Peyer's patch (tissue), 4 donors: ENCODE measurements around the gene RPL14. TPM values are rescaled to one million over a fixed set of nuclear protein-coding genes. Genes with fewer than 3 reads are reported as not detected.
A peak's percentile ranks its signal among the peaks of the same experiment; 100 is the strongest.

Experiments used
- DNase-seq, 3 donors: peaks; one replicate each; pipeline ENCODE4 v3.0.0-alpha.2; 2017 to 2019
- H3K27ac ChIP-seq, 4 donors: fragments of 200-600 bp; sonication (generic); one replicate each; pipeline ENCODE4 v1.5.1; 2016 to 2019
- H3K27me3 ChIP-seq, 2 donors: fragments of 200-600 bp; sonication (generic); one replicate each; pipeline ENCODE4 v1.5.1; 2019
- H3K36me3 ChIP-seq, 3 donors: fragments of 200-600 bp; sonication (generic); one replicate each; pipeline ENCODE4 v1.5.1; 2016 to 2019
- H3K4me1 ChIP-seq, 4 donors: fragments of 200-600 bp; sonication (generic); one replicate each; pipeline ENCODE4 v1.5.1; 2016 to 2019
- H3K4me3 ChIP-seq, 4 donors: fragments of 200-600 bp; sonication (generic); 1 replicate in 3 of 4; 2 replicates in 1 of 4; pipeline ENCODE4 v1.5.1; 2016 to 2019; ENCODE audit warnings: mild to moderate bottlenecking in 1 of 4
- H3K9me3 ChIP-seq, 4 donors: fragments of 200-600 bp; sonication (generic); one replicate each; pipeline ENCODE4 v1.5.1; 2016 to 2019; ENCODE audit warnings: mild to moderate bottlenecking in 1 of 4
- POLR2A ChIP-seq, 2 donors: fragments of 450-650 bp; IDR thresholded peaks; one replicate each; pipeline ENCODE4 v1.5.1; 2017; ENCODE audit warnings: antibody characterized with exemption in 2 of 2, mild to moderate bottlenecking in 2 of 2, moderate library complexity in 2 of 2
- total RNA-seq, 4 donors: library from RNA; depleted of rRNA; stranded (reverse); fragments of >200 nt; gene quantifications; one replicate each; pipeline ENCODE4 v1.1.0, GENCODE V29; 2016
- TF ChIP-seq, protein P1 (sequence below), 6 experiments: fragments of 450-650 bp in 4 of 6; fragments of 200-600 bp in 2 of 6; sonication (generic) in 1 of 6; IDR thresholded peaks; one replicate each; pipeline ENCODE4 v1.5.1; 2017 to 2019; ENCODE audit warnings: antibody characterized with exemption in 6 of 6, mild to moderate bottlenecking in 3 of 6, moderate library complexity in 1 of 6

The RPL14 gene
- total RNA-seq, result 100 to 1,000 TPM; 102 to 406 (median 172) TPM

DNA sequence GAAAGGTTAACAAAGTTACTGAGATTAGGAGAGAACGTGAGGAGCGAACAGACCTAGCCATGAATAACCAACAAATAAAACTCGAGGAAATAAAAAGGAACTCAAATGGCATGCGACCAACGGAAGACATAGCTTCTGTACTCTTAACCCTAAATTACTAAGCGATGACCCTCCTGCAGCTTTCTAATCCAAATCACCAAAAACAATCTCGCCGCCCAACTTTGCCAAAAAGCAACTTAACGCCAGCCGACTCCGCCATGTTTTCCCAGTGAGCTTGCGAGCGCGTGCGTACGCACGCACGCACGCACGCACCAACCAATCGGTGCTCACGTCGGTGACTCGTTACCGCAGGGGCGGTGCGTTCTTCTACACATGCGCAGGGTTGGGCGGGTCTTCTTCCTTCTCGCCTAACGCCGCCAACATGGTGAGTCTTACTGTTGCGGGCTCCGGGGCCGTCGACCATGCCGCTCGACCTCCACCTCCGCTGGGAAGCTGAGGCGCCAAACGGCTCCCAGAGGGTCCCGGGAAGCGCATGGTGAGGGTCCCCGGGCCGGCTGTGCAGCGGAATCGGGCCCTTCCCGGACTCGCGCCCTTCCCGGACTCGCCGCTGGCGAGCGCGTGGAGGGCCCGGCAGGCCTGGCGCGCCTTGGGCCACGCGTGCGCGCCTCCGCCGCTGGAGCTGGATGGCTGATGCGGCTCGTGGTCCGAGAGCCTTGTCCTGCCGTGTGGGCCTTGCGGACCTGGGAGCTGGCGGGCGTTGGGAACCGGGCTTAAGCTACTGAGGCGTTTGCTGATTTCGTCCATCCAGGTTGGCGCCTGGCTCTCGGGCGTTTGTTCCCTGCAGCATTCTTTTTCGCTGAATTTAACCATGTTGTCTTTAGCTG is at the start of gene RPL14:
RPL14 (plus strand) TSS at position 400 of the 884 bp plus-strand sequence; CDS start at position 533, 133 bp downstream.
- peak within 1 kb of the TSS; percentile 87 to 92 (median 89) for H3K27ac ChIP-seq
- TF ChIP-seq, protein P1, sequence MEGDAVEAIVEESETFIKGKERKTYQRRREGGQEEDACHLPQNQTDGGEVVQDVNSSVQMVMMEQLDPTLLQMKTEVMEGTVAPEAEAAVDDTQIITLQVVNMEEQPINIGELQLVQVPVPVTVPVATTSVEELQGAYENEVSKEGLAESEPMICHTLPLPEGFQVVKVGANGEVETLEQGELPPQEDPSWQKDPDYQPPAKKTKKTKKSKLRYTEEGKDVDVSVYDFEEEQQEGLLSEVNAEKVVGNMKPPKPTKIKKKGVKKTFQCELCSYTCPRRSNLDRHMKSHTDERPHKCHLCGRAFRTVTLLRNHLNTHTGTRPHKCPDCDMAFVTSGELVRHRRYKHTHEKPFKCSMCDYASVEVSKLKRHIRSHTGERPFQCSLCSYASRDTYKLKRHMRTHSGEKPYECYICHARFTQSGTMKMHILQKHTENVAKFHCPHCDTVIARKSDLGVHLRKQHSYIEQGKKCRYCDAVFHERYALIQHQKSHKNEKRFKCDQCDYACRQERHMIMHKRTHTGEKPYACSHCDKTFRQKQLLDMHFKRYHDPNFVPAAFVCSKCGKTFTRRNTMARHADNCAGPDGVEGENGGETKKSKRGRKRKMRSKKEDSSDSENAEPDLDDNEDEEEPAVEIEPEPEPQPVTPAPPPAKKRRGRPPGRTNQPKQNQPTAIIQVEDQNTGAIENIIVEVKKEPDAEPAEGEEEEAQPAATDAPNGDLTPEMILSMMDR (IDR thresholded peaks at IDR 0.05), result peak in 1 of 6 experiments; percentile 9
- TF ChIP-seq POLR2A (IDR thresholded peaks at IDR 0.05), result peak; percentile 83 to 93
- H3K9me3 ChIP-seq, result no peaks in the 10 kb centered on the region
- peak; percentile 94 to 98 (median 96) for DNase-seq
- H3K4me3 ChIP-seq, result peak within 1 kb of the TSS; percentile 85 to 97 (median 92)
- H3K36me3 ChIP-seq, result peaks cover 0 to 40% (median 3%) of the 10 kb centered on the region in 3 donors
- H3K27me3 ChIP-seq, result no peaks in the 10 kb centered on the region
- peaks cover 3 to 25% (median 11%) of the 10 kb centered on the region in 4 donors for H3K4me1 ChIP-seq

DNA sequence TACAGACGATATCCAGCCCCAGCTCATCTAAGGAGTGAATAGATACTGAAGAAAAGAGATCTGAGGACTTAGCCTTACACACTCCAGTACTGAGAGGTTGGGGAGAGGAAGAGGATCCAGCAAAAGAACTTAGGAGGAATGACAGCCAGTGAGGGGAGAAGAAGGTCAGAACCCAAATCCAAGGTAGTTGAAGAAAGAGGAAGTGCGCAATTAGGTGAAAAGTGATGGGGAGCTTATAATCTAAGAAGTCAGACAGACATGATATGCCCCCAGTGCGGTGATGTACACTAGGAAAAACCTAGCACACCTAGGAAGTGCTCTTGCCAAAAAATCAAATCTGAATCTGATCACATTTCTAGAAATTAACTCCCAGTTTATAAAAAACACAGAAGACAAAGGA is 49.5 kb upstream of the RPL14 start:
- H3K9me3 ChIP-seq, result no peaks in the 10 kb centered on the region
- TF ChIP-seq, protein P1 (IDR thresholded peaks at IDR 0.05), result no peak
- no peak for TF ChIP-seq POLR2A (IDR thresholded peaks at IDR 0.05)
- no peaks in the 10 kb centered on the region for H3K36me3 ChIP-seq
- H3K4me3 ChIP-seq, result no peak overlapping the region
- no peaks in the 10 kb centered on the region for H3K4me1 ChIP-seq
- H3K27me3 ChIP-seq, result no peaks in the 10 kb centered on the region
- H3K27ac ChIP-seq, result no peak overlapping the region
- DNase-seq, result no peak

DNA sequence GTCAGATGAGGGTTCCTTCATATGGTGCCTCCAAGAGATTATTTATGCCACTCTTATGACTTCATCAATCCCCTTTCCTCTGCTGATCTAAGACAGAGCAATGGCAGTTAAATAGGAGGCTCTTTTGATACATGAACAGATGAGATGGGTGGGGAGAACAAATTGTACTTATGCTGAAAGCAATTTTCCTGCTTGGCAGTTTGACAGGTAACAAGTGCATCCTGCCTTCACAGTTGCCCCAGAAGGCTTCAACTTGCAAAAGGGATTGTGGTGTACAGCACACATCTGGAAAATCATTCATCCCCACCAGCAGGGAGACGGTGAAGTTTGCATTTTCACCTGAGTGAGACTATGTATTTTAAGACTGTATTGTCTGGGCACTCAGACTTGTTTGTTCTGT is 42.9 kb upstream of the RPL14 start:
- Histone ChIP-seq H3K9me3 (no peaks in the 10 kb centered on the region), H3K36me3 (no peaks in the 10 kb centered on the region), H3K27ac (no peak overlapping the region), H3K27me3 (no peaks in the 10 kb centered on the region), H3K4me1 (no peaks in the 10 kb centered on the region), H3K4me3 (no peak overlapping the region)
- TF ChIP-seq, protein P1 (IDR thresholded peaks at IDR 0.05), result no peak
- TF ChIP-seq POLR2A (IDR thresholded peaks at IDR 0.05), result no peak
- no peak for DNase-seq

DNA sequence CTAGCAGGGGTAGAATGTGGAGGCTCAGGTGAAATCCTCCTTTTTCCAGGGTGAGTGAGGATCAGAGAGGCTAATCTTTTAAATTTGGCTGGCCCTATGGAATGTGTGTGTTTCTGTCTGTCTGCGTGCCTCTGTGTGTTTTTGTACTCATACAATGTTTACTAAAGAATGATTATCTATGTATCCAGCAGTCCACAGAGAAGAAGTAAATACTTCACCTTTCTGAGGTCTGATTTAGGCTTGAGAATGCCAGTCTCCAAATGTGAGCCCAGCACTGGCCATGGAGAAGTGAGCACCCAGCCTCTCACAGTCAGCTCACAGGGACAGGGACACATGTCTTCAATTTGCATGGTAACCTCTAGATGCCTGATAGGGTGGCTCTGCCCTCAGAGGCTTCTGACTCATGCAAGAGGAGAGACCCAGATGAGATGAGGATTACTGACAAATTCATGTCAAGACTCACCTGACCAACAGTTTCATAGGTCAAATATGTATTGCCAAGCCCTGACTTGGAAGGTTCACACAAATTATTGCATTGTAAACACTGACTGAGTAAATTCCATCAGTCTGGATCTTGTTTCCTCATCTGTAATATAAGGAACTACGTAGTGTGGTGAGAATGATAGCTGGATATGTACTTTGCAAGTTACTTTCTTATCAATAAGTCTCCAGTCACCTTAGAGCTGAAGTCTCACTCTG is 39.1 kb upstream of the RPL14 start:
- H3K4me3 ChIP-seq, result no peak overlapping the region
- no peaks in the 10 kb centered on the region for H3K4me1 ChIP-seq
- no peaks in the 10 kb centered on the region for H3K9me3 ChIP-seq
- no peak for DNase-seq
- H3K36me3 ChIP-seq, result no peaks in the 10 kb centered on the region
- H3K27me3 ChIP-seq, result no peaks in the 10 kb centered on the region
- H3K27ac ChIP-seq, result no peak overlapping the region
- TF ChIP-seq, protein P1 (IDR thresholded peaks at IDR 0.05), result no peak
- no peak for TF ChIP-seq POLR2A (IDR thresholded peaks at IDR 0.05)

DNA sequence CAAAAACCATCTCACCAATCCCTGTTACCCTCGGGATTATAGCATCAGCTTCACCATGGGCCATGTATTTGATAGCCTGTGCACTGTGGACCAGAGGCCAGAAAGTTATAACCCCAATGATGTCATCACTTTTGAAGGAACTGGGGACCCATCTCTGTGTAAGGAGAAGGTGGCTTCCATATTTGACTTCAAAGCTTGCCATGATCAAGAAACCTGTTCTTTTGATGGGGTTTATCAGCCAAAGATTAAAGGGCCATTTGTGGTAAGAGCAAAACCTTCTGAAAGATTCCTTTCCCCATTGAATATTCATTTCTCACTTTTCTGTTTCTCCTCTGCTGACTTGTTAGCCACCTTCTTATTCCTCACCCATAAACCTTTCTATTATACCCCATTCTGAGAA is 34.3 kb upstream of the RPL14 start:
- no peak overlapping the region for H3K4me3 ChIP-seq
- H3K36me3 ChIP-seq, result no peaks in the 10 kb centered on the region
- H3K9me3 ChIP-seq, result no peaks in the 10 kb centered on the region
- no peak overlapping the region for H3K27ac ChIP-seq
- no peak for DNase-seq
- TF ChIP-seq POLR2A (IDR thresholded peaks at IDR 0.05), result no peak
- TF ChIP-seq, protein P1 (IDR thresholded peaks at IDR 0.05), result no peak
- H3K4me1 ChIP-seq, result no peaks in the 10 kb centered on the region
- H3K27me3 ChIP-seq, result no peaks in the 10 kb centered on the region
